GM20431 (cell line): ENCODE results near the gene MTCL3.

Source experiments
- in situ Hi-C: fragments of 300-500 bp; cut with MseI, MboI; formaldehyde crosslinking; loops from one replicate; pipeline ENCODE4 v1.15.0; 2020; ENCODE audit warnings: low sequenced_read_pairs; ENCODE audit not compliant: unreplicated experiment

The MTCL3 gene

GRCh38 chr6:127515794-127516661, 3.1 kb downstream of the MTCL3 start:
- in situ Hi-C loops = no loop called here

GRCh38 chr6:127515234-127515793, 3.8 kb downstream of the MTCL3 start:
- in situ Hi-C loops = no loop called here

GRCh38 chr6:127514773-127515227, 4.3 kb downstream of the MTCL3 start:
- in situ Hi-C loops = no loop called here

- in situ Hi-C loops = no loop called here
Observed at GRCh38 chr6:127514179-127514772, 4.9 kb downstream of the MTCL3 start.

- in situ Hi-C loops = no loop called here
Observed at GRCh38 chr6:127513425-127513824, 5.7 kb downstream of the MTCL3 start.

GRCh38 chr6:127510876-127511275, 8.3 kb downstream of the MTCL3 start:
- in situ Hi-C loops = no loop called here

- in situ Hi-C loops = no loop called here
Observed at GRCh38 chr6:127506894-127507293, 12.2 kb downstream of the MTCL3 start.

GRCh38 chr6:127503022-127503421, 16.1 kb downstream of the MTCL3 start:
- in situ Hi-C loops = no loop called here

GRCh38 chr6:127497410-127497809, 21.7 kb downstream of the MTCL3 start:
- in situ Hi-C loops = no loop called here

GRCh38 chr6:127496471-127496870, 22.7 kb downstream of the MTCL3 start:
- in situ Hi-C loops = no loop called here

- in situ Hi-C loops = no loop called here
Observed at GRCh38 chr6:127494240-127494767, 24.8 kb downstream of the MTCL3 start.

- in situ Hi-C loops = loop anchor here (10.0 kb wide), 1 partner anchor 46 kb away; no protein-coding TSS in a partner anchor
Observed at GRCh38 chr6:127489248-127489647, 29.9 kb downstream of the MTCL3 start.

- in situ Hi-C loops = loop anchor here (10.0 kb wide), 1 partner anchor 48 kb away; no protein-coding TSS in a partner anchor
Observed at GRCh38 chr6:127486934-127487333, 32.2 kb downstream of the MTCL3 start.

- in situ Hi-C loops = loop anchor here (10.0 kb wide), 1 partner anchor 50 kb away; no protein-coding TSS in a partner anchor
Observed at GRCh38 chr6:127484212-127484863, 34.8 kb downstream of the MTCL3 start.

GRCh38 chr6:127483399-127484055, 35.6 kb downstream of the MTCL3 start:
- in situ Hi-C loops = loop anchor here (10.0 kb wide), 1 partner anchor 51 kb away; no protein-coding TSS in a partner anchor

GRCh38 chr6:127482325-127482724, 36.8 kb downstream of the MTCL3 start:
- in situ Hi-C loops = loop anchor here (10.0 kb wide), 1 partner anchor 52 kb away; no protein-coding TSS in a partner anchor

- in situ Hi-C loops = loop anchor here (10.0 kb wide), 1 partner anchor 53 kb away; no protein-coding TSS in a partner anchor
Observed at GRCh38 chr6:127481628-127482027, 37.5 kb downstream of the MTCL3 start.

GRCh38 chr6:127481111-127481510, 38.0 kb downstream of the MTCL3 start:
- in situ Hi-C loops = loop anchor here (10.0 kb wide), 1 partner anchor 54 kb away; no protein-coding TSS in a partner anchor

GRCh38 chr6:127477658-127478057, 41.5 kb downstream of the MTCL3 start:
- in situ Hi-C loops = no loop called here
